DMS153 (cell line): Measurements from ENCODE around the gene TMEM244.
"Not testable (repeated sequence)": the region's sequence is repeated elsewhere in the genome, so short reads cannot be mapped to it uniquely, and the experiment has no call there.

Source experiments
- DNase-seq: peaks from one replicate; lab custom pipeline; 2025; lab: John Stamatoyannopoulos, UW

TMEM244 gene

GRCh38 chr6:129866688-129867087 is 5.6 kb upstream of the TMEM244 start:
- no peak for DNase-seq

DNA sequence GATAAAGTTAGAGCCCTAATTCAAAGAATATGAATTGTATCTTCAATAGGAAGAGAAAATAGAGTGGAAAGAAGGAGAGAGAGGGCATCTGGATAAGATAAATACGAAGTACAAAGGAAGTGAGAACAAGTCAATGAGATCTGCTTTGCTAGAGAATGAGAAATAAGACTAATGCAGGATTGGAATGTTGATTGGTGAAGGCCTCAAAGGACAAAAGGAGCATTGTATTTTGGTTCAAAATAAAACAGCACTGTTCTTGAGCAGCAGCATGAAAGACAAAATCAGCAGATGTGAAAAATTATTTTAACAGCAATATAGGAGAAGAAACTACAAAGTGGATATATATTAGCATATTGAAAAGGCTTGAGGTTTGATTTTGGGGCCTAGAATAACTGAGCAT is 5.1 kb upstream of the TMEM244 start:
- no peak for DNase-seq

DNA sequence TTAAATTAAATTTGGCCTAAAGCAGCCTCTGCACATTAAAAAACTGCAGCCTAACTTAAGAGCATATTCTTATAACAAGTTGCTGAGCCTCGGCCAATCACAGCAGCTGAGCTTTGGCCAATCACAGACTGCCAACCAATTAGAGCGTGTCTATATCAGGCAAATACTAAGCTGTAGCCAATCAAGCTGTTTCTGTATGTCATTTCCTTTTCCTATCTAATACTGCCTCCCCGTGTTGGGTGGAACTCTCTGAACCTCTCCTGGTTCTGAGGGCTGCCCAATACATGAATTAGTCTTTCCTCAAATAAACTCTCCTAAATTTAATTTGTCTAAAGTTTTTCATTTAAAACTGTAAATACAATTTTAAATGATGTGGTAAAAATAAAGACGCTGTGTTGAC is 3.9 kb upstream of the TMEM244 start:
- DNase-seq = no peak

GRCh38 chr6:129863664-129864063 is 2.5 kb upstream of the TMEM244 start:
- DNase-seq = no peak

DNA sequence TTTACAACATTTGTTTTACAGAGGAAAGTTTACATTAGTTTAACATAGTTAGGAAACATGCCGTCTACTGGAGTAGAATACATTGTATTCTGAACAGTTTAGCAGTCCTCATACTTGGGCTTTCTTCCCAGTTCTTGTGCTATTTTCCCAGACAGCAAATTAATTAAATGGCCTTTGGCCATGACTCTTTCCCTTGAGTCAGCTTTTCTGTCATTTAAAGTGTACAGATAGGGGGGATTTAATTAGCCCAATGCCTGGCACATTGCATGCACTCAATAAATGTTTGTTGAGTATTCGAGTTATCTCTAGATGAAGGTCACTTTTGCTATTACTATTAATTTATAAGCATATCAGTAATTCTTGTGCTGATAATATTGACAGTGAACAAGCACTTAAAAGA is 1.6 kb downstream of the TMEM244 start:
- DNase-seq = no peak

- DNase-seq = no peak
These were observed 3.3 kb downstream of the TMEM244 start for GRCh38 chr6:129857838-129858237.

DNA sequence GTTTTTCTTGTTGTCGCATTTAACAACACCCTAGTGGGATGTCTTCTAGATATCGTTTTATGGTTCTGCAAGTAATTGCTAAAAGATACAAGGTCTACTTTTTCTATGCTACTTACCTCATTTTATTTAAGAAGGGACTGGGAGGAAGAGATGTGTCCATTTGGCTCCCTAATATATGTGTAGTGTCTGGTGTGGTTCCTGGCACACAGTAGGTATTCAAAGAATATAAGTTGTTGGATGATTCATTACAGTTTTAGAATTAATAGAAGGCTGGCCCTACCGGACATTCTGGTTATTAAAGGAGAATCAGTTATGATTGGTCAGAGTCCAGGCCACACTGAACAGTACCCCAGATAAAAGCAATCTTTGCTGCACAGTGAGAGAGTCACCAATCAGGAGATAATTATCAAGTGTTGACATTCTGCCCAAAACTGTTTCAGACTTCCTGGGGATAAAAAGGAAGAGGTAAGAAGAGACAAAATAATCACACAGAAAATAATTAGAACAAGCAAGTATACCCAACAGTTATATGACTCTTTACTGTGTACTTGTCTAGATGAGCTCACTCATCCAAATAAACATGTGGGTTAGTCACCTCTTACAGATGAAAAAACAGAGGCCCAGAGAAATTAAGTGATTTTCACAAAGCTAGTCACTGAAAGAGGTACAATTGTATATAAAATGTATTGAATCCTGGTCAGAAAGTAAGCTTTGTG is 7.0 kb downstream of the TMEM244 start:
- DNase-seq = no peak

DNA sequence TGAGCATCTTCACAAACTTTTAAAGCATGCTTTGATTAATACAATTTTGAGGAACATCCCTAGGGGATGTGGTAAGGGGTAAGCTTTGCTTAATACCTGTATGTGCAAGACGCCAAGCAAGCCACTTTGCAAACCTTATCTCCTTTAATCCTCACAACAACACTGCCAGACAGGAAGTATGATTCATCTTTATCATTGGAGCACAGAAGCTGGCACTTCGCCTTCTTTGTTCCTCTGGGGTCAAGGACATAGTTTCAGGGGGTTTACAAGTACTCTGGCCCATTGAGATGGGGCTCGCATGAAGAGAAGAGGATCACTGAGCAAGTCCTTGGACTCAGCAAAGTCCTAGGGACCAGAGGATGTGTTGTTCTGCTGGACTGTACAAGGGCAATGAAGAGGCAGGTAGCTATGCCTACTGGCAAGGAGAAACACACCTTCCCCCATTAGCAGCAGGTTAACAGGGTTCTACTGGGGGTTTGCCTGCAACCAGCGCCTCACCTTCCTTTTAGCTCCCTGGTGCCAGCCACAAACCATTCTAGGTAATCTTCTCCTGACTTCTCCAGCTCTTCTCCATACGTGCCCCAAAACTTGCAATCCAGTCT is 8.8 kb downstream of the TMEM244 start:
- DNase-seq = no peak

DNA sequence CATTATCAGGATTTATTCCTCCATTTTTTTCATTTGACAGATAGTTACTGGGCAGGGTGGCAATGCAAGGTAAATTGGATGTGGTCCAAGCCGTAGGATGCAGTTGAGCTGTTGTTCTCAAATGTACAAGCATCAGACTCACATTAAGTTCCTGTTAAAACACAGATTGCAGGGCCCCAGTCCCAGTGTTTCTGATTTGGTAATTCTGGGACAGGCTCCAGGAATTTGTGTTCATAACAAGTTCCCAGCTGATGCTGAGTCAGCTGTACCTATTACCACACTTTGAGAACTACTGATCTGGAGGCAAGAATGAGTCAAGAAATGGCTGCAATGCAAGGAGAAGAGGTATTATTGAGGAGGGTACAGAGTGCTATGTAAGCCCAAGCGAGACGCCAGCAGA is 11.7 kb downstream of the TMEM244 start:
- DNase-seq = no peak

GRCh38 chr6:129846761-129847160 is 14.4 kb downstream of the TMEM244 start:
- no peak for DNase-seq

DNA sequence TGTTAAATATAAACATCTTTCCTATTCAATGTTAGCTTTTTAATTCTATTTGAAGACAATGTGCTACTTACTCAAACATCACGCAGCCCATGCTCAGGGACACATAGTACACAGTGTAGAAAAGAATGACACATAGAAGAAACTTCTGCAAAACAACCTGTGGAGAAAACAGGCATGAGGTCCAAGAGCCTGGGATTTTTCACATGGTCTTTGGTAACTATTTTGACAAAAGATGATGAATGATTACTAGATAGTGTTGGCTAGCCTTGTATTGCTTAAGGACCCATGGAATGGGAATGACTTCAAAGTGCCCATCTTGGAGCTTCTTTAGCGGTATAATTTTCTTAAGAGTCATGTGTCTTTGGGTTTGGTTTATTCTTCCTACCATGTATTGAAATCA is 15.4 kb downstream of the TMEM244 start:
- DNase-seq = no peak

- no peak for DNase-seq
These were observed 16.8 kb downstream of the TMEM244 start for GRCh38 chr6:129844118-129844891.

GRCh38 chr6:129843573-129843972 is 17.5 kb downstream of the TMEM244 start:
- DNase-seq = no peak

DNA sequence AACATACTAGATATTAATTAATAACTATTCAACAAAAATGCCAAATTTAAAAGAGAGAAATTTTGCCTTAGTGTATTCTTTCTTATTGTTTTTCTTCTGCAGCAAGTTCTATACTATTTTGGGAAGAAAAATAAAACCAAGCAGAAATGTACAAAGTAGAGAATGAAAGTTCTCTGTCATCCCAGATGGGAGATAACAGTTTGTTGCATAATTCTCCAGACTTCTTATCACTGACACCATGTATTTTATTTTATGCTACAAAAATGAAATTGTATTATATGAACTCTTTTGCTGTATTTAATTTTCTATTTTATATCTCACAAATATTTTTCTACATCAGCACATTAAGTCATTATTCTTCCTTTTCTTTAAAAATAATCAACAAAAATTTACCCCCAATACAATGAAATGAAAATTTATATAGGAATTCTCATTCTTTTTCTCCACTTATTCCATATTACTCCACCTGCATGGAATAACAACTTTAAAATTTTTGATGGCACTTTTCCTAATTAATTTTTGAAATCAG is 18.2 kb downstream of the TMEM244 start:
- no peak for DNase-seq

DNA sequence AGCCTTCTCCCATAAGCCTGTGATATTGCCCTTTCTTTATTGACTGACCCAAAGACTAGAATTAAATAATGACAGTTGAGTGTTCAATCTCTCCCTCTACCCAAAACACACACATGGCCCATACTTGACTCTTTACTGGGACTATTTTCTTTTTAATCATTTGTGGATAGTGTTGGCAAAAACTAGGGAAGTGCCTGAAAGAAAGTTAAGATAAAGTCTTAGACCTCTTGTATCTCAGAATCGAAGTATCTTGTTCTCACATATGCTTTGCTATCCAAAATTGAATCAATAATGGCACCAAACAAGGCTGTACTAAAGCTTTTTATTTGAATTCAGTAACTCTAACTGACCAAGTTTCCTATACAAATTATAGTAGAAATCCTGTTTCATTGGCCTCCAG is 19.0 kb downstream of the TMEM244 start:
- DNase-seq = no peak

- not testable (repeated sequence) for DNase-seq
These were observed 21.6 kb downstream of the TMEM244 start for GRCh38 chr6:129839562-129839961.

- DNase-seq = no peak
These were observed 25.4 kb downstream of the TMEM244 start for GRCh38 chr6:129835691-129836090.

GRCh38 chr6:129832299-129832698 is 28.8 kb downstream of the TMEM244 start:
- no peak for DNase-seq

- DNase-seq = no peak
These were observed 32.9 kb downstream of the TMEM244 start for GRCh38 chr6:129828229-129828628.

DNA sequence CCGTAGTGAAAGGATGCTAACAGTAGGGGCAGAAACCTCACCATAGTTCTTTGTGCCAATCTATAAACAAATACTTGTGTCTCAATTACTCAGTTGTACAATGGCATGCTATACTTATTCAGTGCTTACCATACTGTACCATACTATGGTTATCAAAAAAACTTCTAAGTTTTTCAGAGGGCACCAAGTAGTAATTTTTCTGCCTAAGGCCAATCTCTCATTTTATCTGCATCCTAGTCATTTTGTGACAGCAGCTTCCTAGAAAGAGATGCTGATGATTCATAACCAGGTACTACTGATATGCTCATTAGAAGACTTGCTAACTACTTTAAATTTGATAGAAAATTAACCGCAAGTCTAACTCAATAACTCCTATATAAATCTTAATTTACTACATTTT is 42.9 kb downstream of the TMEM244 start:
- DNase-seq = no peak

GRCh38 chr6:129817821-129818220 is 43.3 kb downstream of the TMEM244 start:
- DNase-seq = no peak

- DNase-seq = no peak
These were observed 43.8 kb downstream of the TMEM244 start for GRCh38 chr6:129817332-129817731.
